HepG2 (cell line): ENCODE results near the gene OR10A6. TPM values are rescaled to one million over a fixed set of nuclear protein-coding genes. Genes with fewer than 3 reads are reported as not detected.

Experiments used
- ATAC-seq: fragments of 200-7000 bp; cut with Tn5 transposase; 3 replicates; pipeline ENCODE4 v1.9.1; 2020; ENCODE audit warnings: mild to moderate bottlenecking, moderate library complexity
- BruUV-seq: library from RNA; stranded (reverse); fragments of 400-500 nt; replicated peaks from 2 replicates; lab custom pipeline; 2021; lab: Mats Ljungman, UMichigan
- CTCF ChIA-PET: fragments of 300-600 bp; formaldehyde crosslinking; extraction: SDS; loops from one replicate; lab custom pipeline; 2021; ENCODE audit warnings: low total read pairs, inconsistent platforms, low intra/inter-chr PET ratio; lab: Yijun Ruan, JAX
- POLR2A ChIA-PET: fragments of 350-600 bp; sonication (Branson Sonifier 250); formaldehyde crosslinking; loops from one replicate; lab custom pipeline; 2020; ENCODE audit warnings: antibody characterized with exemption, inconsistent platforms; lab: Yijun Ruan, JAX
- DNase-seq: peaks from one replicate; pipeline ENCODE4 v3.0.0-alpha.2; 2015; ENCODE audit warnings: low spot score
- FAIRE-seq: peaks from 3 replicates; lab custom pipeline; 2011; peaks lifted over from hg19 to GRCh38; lab: Jason Lieb, UNC
- H2AFZ ChIP-seq: one replicate; pipeline ENCODE4 v1.6.1; 2011; ENCODE audit warnings: low read length, inconsistent platforms
- H3K27ac ChIP-seq: fragments of 300-600 bp; 3 replicates; pipeline ENCODE4 v1.8.0; 2011; ENCODE audit warnings: mixed run types, mild to moderate bottlenecking, mixed read lengths, low read length, inconsistent platforms; ENCODE audit not compliant: insufficient read depth; ENCODE audit errors: extremely low read length
- H3K27me3 ChIP-seq, 2 experiments: fragments of 200-600 bp in 1 of 2; 2 replicates in 1 of 2; 3 replicates in 1 of 2; pipeline versions ENCODE4 v1.6.0 to v1.8.0; 2011; ENCODE audit warnings: low read length in 2 of 2, mild to moderate bottlenecking in 2 of 2, moderate library complexity in 2 of 2, inconsistent platforms in 1 of 2; ENCODE audit not compliant: insufficient read depth in 2 of 2, control insufficient read depth in 1 of 2
- H3K36me3 ChIP-seq, 2 experiments: fragments of 200-600 bp in 1 of 2; replicated peaks in 1 of 2; 2 replicates in 1 of 2; 3 replicates in 1 of 2; pipeline versions ENCODE4 v1.5.1 to v1.8.0; 2011; ENCODE audit warnings: low read length in 2 of 2, inconsistent platforms in 1 of 2; ENCODE audit not compliant: insufficient read depth in 2 of 2, control insufficient read depth in 1 of 2
- H3K4me1 ChIP-seq: 2 replicates; pipeline ENCODE4 v1.5.1; 2012; ENCODE audit warnings: low read length, inconsistent platforms; ENCODE audit not compliant: insufficient read depth
- H3K4me2 ChIP-seq: 2 replicates; pipeline ENCODE4 v1.6.0; 2011; ENCODE audit warnings: low read depth, low read length, inconsistent platforms
- H3K4me3 ChIP-seq, 3 experiments: fragments of 200-600 bp in 1 of 3; sonication (generic), shearing (Covaris generic) in 1 of 3; replicated peaks in 1 of 3; 2 replicates each; pipeline ENCODE4 v1.5.1; 2011 to 2016; ENCODE audit warnings: low read length in 3 of 3, inconsistent platforms in 2 of 3, low read depth in 2 of 3, mild to moderate bottlenecking in 2 of 3, control low read depth in 1 of 3, mixed read lengths in 1 of 3; ENCODE audit not compliant: insufficient read depth in 1 of 3
- H3K79me2 ChIP-seq: one replicate; pipeline ENCODE4 v1.6.1; 2011; ENCODE audit warnings: low read length, inconsistent platforms; ENCODE audit not compliant: insufficient read depth
- H3K9ac ChIP-seq: 2 replicates; pipeline ENCODE4 v1.6.0; 2011; ENCODE audit warnings: mild to moderate bottlenecking, low read depth, low read length, inconsistent platforms; ENCODE audit not compliant: insufficient read depth
- H3K9me3 ChIP-seq: 2 replicates; pipeline ENCODE4 v1.5.1; 2012; ENCODE audit warnings: mild to moderate bottlenecking, low read length
- H4K20me1 ChIP-seq: 2 replicates; pipeline ENCODE4 v1.6.0; 2011; ENCODE audit warnings: inconsistent platforms, mild to moderate bottlenecking, low read length, moderate library complexity; ENCODE audit not compliant: insufficient read depth
- CENPX ChIP-seq: sonication (generic); formaldehyde crosslinking; IDR thresholded peaks from 2 replicates; pipeline ENCODE4 v1.9.0; 2021; ENCODE audit warnings: mild to moderate bottlenecking, missing genetic modification reagents, moderate library complexity
- HNRNPK ChIP-seq: fragments of 200-400 bp; formaldehyde crosslinking; IDR thresholded peaks from 2 replicates; pipeline ENCODE4 v1.6.1; 2018; ENCODE audit warnings: low read length, low read depth, moderate library complexity, mild to moderate bottlenecking; ENCODE audit not compliant: poor library complexity, severe bottlenecking
- IRX3 ChIP-seq: sonication (generic); formaldehyde crosslinking; IDR thresholded peaks from 2 replicates; pipeline ENCODE4 v1.8.1; 2023; ENCODE audit warnings: mild to moderate bottlenecking, low read depth, missing genetic modification reagents, borderline replicate concordance
- MAFF ChIP-seq: IDR thresholded peaks from 2 replicates; pipeline ENCODE4 v1.6.1; 2011; ENCODE audit warnings: low read depth, low read length, improper control_type of control experiment
- ZNF30 ChIP-seq: sonication (generic); formaldehyde crosslinking; IDR thresholded peaks from 2 replicates; pipeline ENCODE4 v1.5.0; 2020; ENCODE audit warnings: mild to moderate bottlenecking, missing genetic modification reagents
- ZNF337 ChIP-seq: sonication (generic); formaldehyde crosslinking; IDR thresholded peaks from 2 replicates; pipeline ENCODE4 v1.5.1; 2020; ENCODE audit warnings: missing genetic modification reagents, low read depth, mild to moderate bottlenecking, borderline replicate concordance
- ZNF841 ChIP-seq: sonication (generic); formaldehyde crosslinking; IDR thresholded peaks from 2 replicates; pipeline ENCODE4 v1.8.1; 2023; ENCODE audit warnings: missing genetic modification reagents, borderline replicate concordance
- WGBS: methylation state at CpG from one replicate; pipeline ENCODE4 v1.1.6; 2017; ENCODE audit warnings: low lambda C conversion rate; 5-methylcytosine and 5-hydroxymethylcytosine counted together
- in situ Hi-C: cut with HindIII; loops from 2 replicates; pipeline ENCODE4 v1.10.0; 2017; ENCODE audit warnings: low pct_unique_long_range_greater_than_20kb; ENCODE audit not compliant: extremely low pct_ligation_motif_present
- intact Hi-C: fragments of 100-400 bp; cut with micrococcal nuclease; formaldehyde crosslinking; loops from one replicate; pipeline ENCODE4 v1.10.0; 2022; ENCODE audit not compliant: unreplicated experiment
- polyA plus RNA-seq, 8 experiments: library from polyadenylated mRNA; depleted of rRNA in 3 of 8; stranded (reverse) in 7 of 8; unstranded in 1 of 8; fragments of >200 nt; fragmentation: Illumina TruSeq in 4 of 8; extraction: Trizol in 4 of 8; gene quantifications; 2 replicates each; pipeline versions ENCODE4 v1.2.1 to v1.2.3, GENCODE V29; 2011 to 2016; ENCODE audit warnings: low read depth in 4 of 8, missing spikeins in 1 of 8, mixed read lengths in 1 of 8; ENCODE audit not compliant: insufficient read depth in 1 of 8
- total RNA-seq, 5 experiments: library from RNA; depleted of rRNA; stranded (reverse); fragments of >200 nt; fragmentation: Illumina TruSeq; extraction: Trizol; gene quantifications; 2 replicates each; pipeline ENCODE4 v1.2.3, GENCODE V29; 2016; ENCODE audit warnings: low read depth in 1 of 5
- TF ChIP-seq, protein P1 (sequence below): sonication (generic); formaldehyde crosslinking; IDR thresholded peaks from 2 replicates; pipeline ENCODE4 v1.4.0; 2020; ENCODE audit warnings: missing genetic modification reagents, borderline replicate concordance
- TF ChIP-seq, protein P2 (sequence below): sonication (generic); formaldehyde crosslinking; IDR thresholded peaks from 2 replicates; pipeline ENCODE4 v1.4.0; 2020; ENCODE audit warnings: mild to moderate bottlenecking, missing genetic modification reagents
- TF ChIP-seq, protein P3 (sequence below): sonication (generic); formaldehyde crosslinking; IDR thresholded peaks from 2 replicates; pipeline ENCODE4 v1.4.0; 2020; ENCODE audit warnings: missing genetic modification reagents
- TF ChIP-seq, protein P4 (sequence below): sonication (generic); formaldehyde crosslinking; IDR thresholded peaks from 2 replicates; pipeline ENCODE4 v1.5.0; 2020; ENCODE audit warnings: missing genetic modification reagents

The OR10A6 gene
- total and polyA plus RNA-seq, 2 of the 13 experiments (the other 11 are each of a cell fraction or from before 2014, with no cell fraction given), result not detected

DNA sequence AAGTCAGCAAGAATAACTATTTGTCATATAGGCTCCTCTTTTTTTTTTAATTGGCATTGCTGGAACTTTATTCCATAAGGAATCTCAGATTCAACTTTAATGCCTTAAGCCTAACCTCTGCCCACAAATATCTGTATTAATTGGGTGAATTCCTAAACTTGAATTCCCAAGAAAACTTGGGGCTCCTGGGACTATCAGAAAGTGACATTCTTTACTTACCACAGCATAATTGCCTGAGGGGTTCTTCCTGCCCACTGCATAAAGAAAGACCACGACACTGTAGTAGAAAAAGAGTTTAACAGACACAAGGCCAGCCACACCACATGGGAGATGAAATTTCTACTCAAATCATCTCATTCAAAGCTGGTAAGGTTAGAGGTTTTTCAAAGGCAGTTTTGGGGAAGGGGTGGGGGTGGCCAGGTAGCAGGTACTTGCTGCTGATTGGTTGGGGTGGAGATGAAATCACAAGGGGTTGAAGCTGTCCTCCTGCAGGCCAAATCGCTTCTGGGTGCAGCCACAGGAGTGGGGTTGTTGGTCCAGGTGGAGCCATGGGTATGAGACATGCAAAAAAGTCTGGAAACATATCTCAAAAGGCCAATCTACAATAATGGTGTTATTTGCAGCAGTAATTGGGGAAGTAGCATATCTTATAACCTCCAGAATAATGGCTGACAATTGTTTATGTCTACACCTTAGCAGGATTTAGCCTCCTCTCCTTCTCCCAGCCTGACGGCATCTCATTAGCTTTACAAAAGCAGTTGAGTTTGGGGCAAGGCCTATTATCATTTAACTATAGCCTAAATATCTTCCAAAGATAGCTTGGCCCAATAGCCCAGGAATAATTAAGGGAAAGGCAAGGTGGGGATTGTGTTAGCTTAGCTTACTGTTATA is 38.9 kb upstream of the OR10A6 start:
- Histone ChIP-seq H3K79me2 (no peaks in the 10 kb centered on the region), H3K4me2 (no peak overlapping the region), H3K36me3 (no peaks in the 10 kb centered on the region), H3K9ac (no peak overlapping the region), H4K20me1 (no peaks in the 10 kb centered on the region), H3K9me3 (no peaks in the 10 kb centered on the region), H3K4me3 (no peak overlapping the region), H3K27ac (no peak overlapping the region), H3K4me1 (no peaks in the 10 kb centered on the region), H3K27me3 (peaks cover 0 to 3% of the 10 kb centered on the region in 2 experiments; a peak in 1 of 5 replicates), H2AFZ (no peak overlapping the region)
- ATAC-seq (no peak), FAIRE-seq (no peak), DNase-seq (no peak)
- intact Hi-C loops, result no loop called here
- in situ Hi-C loops, result no loop called here
- BruUV-seq, result no TSS peak
- POLR2A ChIA-PET, result no interaction called here
- 0% methylated on average over 3 of the region's 3 CpGs for WGBS
- CTCF ChIA-PET, result no interaction called here
- TF ChIP-seq, protein P1, sequence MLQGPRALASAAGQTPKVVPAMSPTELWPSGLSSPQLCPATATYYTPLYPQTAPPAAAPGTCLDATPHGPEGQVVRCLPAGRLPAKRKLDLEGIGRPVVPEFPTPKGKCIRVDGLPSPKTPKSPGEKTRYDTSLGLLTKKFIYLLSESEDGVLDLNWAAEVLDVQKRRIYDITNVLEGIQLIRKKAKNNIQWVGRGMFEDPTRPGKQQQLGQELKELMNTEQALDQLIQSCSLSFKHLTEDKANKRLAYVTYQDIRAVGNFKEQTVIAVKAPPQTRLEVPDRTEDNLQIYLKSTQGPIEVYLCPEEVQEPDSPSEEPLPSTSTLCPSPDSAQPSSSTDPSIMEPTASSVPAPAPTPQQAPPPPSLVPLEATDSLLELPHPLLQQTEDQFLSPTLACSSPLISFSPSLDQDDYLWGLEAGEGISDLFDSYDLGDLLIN (CRISPR knock-in tag), result no peak
- TF ChIP-seq, protein P2, sequence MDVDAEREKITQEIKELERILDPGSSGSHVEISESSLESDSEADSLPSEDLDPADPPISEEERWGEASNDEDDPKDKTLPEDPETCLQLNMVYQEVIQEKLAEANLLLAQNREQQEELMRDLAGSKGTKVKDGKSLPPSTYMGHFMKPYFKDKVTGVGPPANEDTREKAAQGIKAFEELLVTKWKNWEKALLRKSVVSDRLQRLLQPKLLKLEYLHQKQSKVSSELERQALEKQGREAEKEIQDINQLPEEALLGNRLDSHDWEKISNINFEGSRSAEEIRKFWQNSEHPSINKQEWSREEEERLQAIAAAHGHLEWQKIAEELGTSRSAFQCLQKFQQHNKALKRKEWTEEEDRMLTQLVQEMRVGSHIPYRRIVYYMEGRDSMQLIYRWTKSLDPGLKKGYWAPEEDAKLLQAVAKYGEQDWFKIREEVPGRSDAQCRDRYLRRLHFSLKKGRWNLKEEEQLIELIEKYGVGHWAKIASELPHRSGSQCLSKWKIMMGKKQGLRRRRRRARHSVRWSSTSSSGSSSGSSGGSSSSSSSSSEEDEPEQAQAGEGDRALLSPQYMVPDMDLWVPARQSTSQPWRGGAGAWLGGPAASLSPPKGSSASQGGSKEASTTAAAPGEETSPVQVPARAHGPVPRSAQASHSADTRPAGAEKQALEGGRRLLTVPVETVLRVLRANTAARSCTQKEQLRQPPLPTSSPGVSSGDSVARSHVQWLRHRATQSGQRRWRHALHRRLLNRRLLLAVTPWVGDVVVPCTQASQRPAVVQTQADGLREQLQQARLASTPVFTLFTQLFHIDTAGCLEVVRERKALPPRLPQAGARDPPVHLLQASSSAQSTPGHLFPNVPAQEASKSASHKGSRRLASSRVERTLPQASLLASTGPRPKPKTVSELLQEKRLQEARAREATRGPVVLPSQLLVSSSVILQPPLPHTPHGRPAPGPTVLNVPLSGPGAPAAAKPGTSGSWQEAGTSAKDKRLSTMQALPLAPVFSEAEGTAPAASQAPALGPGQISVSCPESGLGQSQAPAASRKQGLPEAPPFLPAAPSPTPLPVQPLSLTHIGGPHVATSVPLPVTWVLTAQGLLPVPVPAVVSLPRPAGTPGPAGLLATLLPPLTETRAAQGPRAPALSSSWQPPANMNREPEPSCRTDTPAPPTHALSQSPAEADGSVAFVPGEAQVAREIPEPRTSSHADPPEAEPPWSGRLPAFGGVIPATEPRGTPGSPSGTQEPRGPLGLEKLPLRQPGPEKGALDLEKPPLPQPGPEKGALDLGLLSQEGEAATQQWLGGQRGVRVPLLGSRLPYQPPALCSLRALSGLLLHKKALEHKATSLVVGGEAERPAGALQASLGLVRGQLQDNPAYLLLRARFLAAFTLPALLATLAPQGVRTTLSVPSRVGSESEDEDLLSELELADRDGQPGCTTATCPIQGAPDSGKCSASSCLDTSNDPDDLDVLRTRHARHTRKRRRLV, result no peak
- TF ChIP-seq ZNF841 (CRISPR knock-in tag) (no peak), HNRNPK (no peak), CENPX (CRISPR knock-in tag) (no peak), ZNF30 (CRISPR knock-in tag) (no peak), ZNF337 (CRISPR knock-in tag) (no peak), IRX3 (CRISPR knock-in tag) (no peak), MAFF (no peak)
- TF ChIP-seq, protein P3, sequence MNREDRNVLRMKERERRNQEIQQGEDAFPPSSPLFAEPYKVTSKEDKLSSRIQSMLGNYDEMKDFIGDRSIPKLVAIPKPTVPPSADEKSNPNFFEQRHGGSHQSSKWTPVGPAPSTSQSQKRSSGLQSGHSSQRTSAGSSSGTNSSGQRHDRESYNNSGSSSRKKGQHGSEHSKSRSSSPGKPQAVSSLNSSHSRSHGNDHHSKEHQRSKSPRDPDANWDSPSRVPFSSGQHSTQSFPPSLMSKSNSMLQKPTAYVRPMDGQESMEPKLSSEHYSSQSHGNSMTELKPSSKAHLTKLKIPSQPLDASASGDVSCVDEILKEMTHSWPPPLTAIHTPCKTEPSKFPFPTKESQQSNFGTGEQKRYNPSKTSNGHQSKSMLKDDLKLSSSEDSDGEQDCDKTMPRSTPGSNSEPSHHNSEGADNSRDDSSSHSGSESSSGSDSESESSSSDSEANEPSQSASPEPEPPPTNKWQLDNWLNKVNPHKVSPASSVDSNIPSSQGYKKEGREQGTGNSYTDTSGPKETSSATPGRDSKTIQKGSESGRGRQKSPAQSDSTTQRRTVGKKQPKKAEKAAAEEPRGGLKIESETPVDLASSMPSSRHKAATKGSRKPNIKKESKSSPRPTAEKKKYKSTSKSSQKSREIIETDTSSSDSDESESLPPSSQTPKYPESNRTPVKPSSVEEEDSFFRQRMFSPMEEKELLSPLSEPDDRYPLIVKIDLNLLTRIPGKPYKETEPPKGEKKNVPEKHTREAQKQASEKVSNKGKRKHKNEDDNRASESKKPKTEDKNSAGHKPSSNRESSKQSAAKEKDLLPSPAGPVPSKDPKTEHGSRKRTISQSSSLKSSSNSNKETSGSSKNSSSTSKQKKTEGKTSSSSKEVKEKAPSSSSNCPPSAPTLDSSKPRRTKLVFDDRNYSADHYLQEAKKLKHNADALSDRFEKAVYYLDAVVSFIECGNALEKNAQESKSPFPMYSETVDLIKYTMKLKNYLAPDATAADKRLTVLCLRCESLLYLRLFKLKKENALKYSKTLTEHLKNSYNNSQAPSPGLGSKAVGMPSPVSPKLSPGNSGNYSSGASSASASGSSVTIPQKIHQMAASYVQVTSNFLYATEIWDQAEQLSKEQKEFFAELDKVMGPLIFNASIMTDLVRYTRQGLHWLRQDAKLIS, result no peak
- TF ChIP-seq, protein P4, sequence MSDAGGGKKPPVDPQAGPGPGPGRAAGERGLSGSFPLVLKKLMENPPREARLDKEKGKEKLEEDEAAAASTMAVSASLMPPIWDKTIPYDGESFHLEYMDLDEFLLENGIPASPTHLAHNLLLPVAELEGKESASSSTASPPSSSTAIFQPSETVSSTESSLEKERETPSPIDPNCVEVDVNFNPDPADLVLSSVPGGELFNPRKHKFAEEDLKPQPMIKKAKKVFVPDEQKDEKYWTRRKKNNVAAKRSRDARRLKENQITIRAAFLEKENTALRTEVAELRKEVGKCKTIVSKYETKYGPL, result no peak
